A549 (cell line): ENCODE results near the gene PRKCSH. TPM values are rescaled to one million over a fixed set of nuclear protein-coding genes. Genes with fewer than 3 reads are reported as not detected.
A peak's percentile ranks its signal among the peaks of the same experiment; 100 is the strongest.

Experiments used
- ATAC-seq, 2 experiments: fragments of 200-7000 bp in 1 of 2; fragments of >200 bp in 1 of 2; cut with Nextera tagmentation in 1 of 2; cut with Tn5 transposase in 1 of 2; 3 replicates each; pipeline versions ENCODE4 v1.8.0 to v1.9.1; 2018 to 2020; ENCODE audit warnings: mild to moderate bottlenecking in 1 of 2, moderate library complexity in 1 of 2
- CTCF ChIA-PET: fragments of 300-600 bp; sonication (Branson Sonifier 250); formaldehyde crosslinking; extraction: SDS; loops from one replicate; lab custom pipeline; 2021; ENCODE audit warnings: antibody characterized with exemption, inconsistent platforms; lab: Yijun Ruan, JAX
- POLR2A ChIA-PET: fragments of 350-600 bp; formaldehyde crosslinking; extraction: SDS; loops from one replicate; lab custom pipeline; 2021; ENCODE audit warnings: antibody characterized with exemption, inconsistent platforms; lab: Yijun Ruan, JAX
- DNase-seq, 2 experiments: peaks; one replicate each; pipeline versions ENCODE4 v3.0.0 to v3.0.0-alpha.2; 2011 to 2016; ENCODE audit warnings: low read depth in 1 of 2, low spot score in 1 of 2
- FAIRE-seq: peaks from 2 replicates; lab custom pipeline; 2011; peaks lifted over from hg19 to GRCh38; lab: Jason Lieb, UNC
- H3K27ac ChIP-seq, 2 experiments: fragments of >200 bp; sonication (Bioruptor Twin); formaldehyde crosslinking; 3 replicates each; pipeline ENCODE4 v1.5.1; 2016 to 2017
- H3K4me1 ChIP-seq: fragments of >200 bp; sonication (Bioruptor Twin); formaldehyde crosslinking; 3 replicates; pipeline ENCODE4 v1.6.1; 2016
- H3K4me2 ChIP-seq: fragments of >200 bp; sonication (Bioruptor Twin); formaldehyde crosslinking; 3 replicates; pipeline ENCODE4 v1.6.1; 2016
- H3K4me3 ChIP-seq: fragments of >200 bp; sonication (Bioruptor Twin); formaldehyde crosslinking; 3 replicates; pipeline ENCODE4 v1.5.1; 2016
- H3K9me3 ChIP-seq: fragments of >200 bp; sonication (Bioruptor Twin); formaldehyde crosslinking; 3 replicates; pipeline ENCODE4 v1.6.1; 2016
- ATOH8 ChIP-seq: fragments of 250-450 bp; sonication (Bioruptor Pico); IDR thresholded peaks from 2 replicates; pipeline ENCODE4 v1.5.0; 2020; ENCODE audit warnings: low read depth, mild to moderate bottlenecking, moderate library complexity
- BCL3 ChIP-seq: fragments of >200 bp; sonication (Bioruptor Twin); formaldehyde crosslinking; IDR thresholded peaks from 3 replicates; pipeline ENCODE4 v1.6.1; 2016
- CBX2 ChIP-seq: fragments of 200-600 bp; sonication (generic); IDR thresholded peaks from 2 replicates; pipeline ENCODE4 v1.6.1; 2016; ENCODE audit warnings: low read depth, mild to moderate bottlenecking, borderline replicate concordance
- CBX8 ChIP-seq: fragments of 200-600 bp; sonication (generic); IDR thresholded peaks from 2 replicates; pipeline ENCODE4 v1.6.1; 2016
- CEBPB ChIP-seq, 2 experiments: fragments of >200 bp in 1 of 2; sonication (Bioruptor Twin) in 1 of 2; formaldehyde crosslinking in 1 of 2; IDR thresholded peaks; 2 replicates each; pipeline ENCODE4 v1.6.1; 2012 to 2016
- CHD2 ChIP-seq: fragments of 150-350 bp; IDR thresholded peaks from 2 replicates; pipeline ENCODE4 v1.6.1; 2014; ENCODE audit warnings: low read length; ENCODE audit not compliant: partially characterized antibody
- CTCF ChIP-seq: fragments of >200 bp; sonication (Bioruptor Twin); formaldehyde crosslinking; IDR thresholded peaks from 3 replicates; pipeline ENCODE4 v1.5.1; 2016
- EHF ChIP-seq: fragments of 250-450 bp; sonication (Bioruptor Pico); IDR thresholded peaks from 2 replicates; pipeline ENCODE4 v1.5.0; 2020; ENCODE audit warnings: mild to moderate bottlenecking
- EHMT2 ChIP-seq: fragments of 200-600 bp; sonication (generic); IDR thresholded peaks from 2 replicates; pipeline ENCODE4 v1.6.1; 2016; ENCODE audit warnings: antibody characterized with exemption, low read depth, mild to moderate bottlenecking, moderate library complexity
- GATA3 ChIP-seq: IDR thresholded peaks from 2 replicates; pipeline ENCODE4 v1.6.1; 2012; ENCODE audit warnings: borderline replicate concordance
- HDAC2 ChIP-seq: fragments of 200-600 bp; sonication (generic); IDR thresholded peaks from 2 replicates; pipeline ENCODE4 v1.6.1; 2016
- HMGXB4 ChIP-seq: fragments of 250-450 bp; sonication (Bioruptor Pico); IDR thresholded peaks from 2 replicates; pipeline ENCODE4 v1.5.0; 2021; ENCODE audit warnings: mild to moderate bottlenecking, moderate library complexity, borderline replicate concordance
- HOXB5 ChIP-seq: fragments of 250-450 bp; sonication (Bioruptor Pico); IDR thresholded peaks from 2 replicates; pipeline ENCODE4 v1.5.0; 2020; ENCODE audit warnings: mild to moderate bottlenecking, moderate library complexity
- MAFK ChIP-seq: fragments of 450-650 bp; IDR thresholded peaks from 2 replicates; pipeline ENCODE4 v1.6.1; 2014; ENCODE audit not compliant: partially characterized antibody
- MYC ChIP-seq: IDR thresholded peaks from 2 replicates; pipeline ENCODE4 v1.6.1; 2012; ENCODE audit warnings: mild to moderate bottlenecking, inconsistent platforms, low read length, improper control_type of control experiment, borderline replicate concordance
- PHF8 ChIP-seq: fragments of 200-600 bp; sonication (generic); IDR thresholded peaks from 2 replicates; pipeline ENCODE4 v1.6.1; 2016; ENCODE audit warnings: low read depth, mild to moderate bottlenecking, antibody characterized with exemption, moderate library complexity, borderline replicate concordance
- POLR2A ChIP-seq: IDR thresholded peaks from 2 replicates; pipeline ENCODE4 v1.6.1; 2012; ENCODE audit warnings: mild to moderate bottlenecking, low read length
- RARB ChIP-seq: fragments of 250-450 bp; sonication (Bioruptor Pico); IDR thresholded peaks from 2 replicates; pipeline ENCODE4 v1.8.0; 2021; ENCODE audit warnings: mild to moderate bottlenecking, moderate library complexity
- SMC3 ChIP-seq: fragments of >200 bp; sonication (Bioruptor Twin); formaldehyde crosslinking; IDR thresholded peaks from 3 replicates; pipeline ENCODE4 v1.6.1; 2018; ENCODE audit warnings: inconsistent platforms
- TP53 ChIP-seq: fragments of 250-450 bp; sonication (Bioruptor Pico); IDR thresholded peaks from 2 replicates; pipeline ENCODE4 v1.5.0; 2021; ENCODE audit warnings: mild to moderate bottlenecking, moderate library complexity
- ZSCAN20 ChIP-seq: fragments of 250-450 bp; sonication (Bioruptor Pico); IDR thresholded peaks from 2 replicates; pipeline ENCODE4 v1.8.0; 2022; ENCODE audit warnings: mild to moderate bottlenecking, moderate library complexity
- WGBS: methylation state at CpG from one replicate; pipeline ENCODE4 v1.1.6; 2017; ENCODE audit errors: missing lambda C conversion rate; 5-methylcytosine and 5-hydroxymethylcytosine counted together
- polyA plus RNA-seq, 4 experiments: library from polyadenylated mRNA; depleted of rRNA in 3 of 4; stranded (reverse); fragments of >200 nt; fragmentation: RNase III in 1 of 4; extraction: RNeasy Plus Mini Kit Qiagen cat#74134 plus additional on column Dnase treatment in 1 of 4; gene quantifications; 2 replicates in 3 of 4; 3 replicates in 1 of 4; pipeline ENCODE4 v1.2.3, GENCODE V29; 2011 to 2017

The PRKCSH gene
- polyA plus RNA-seq, 2 of the 4 experiments (the other 2 are of a cell fraction) = 75.0 to 215 TPM

GRCh38 chr19:11457115-11457514 is 21.7 kb downstream of the PRKCSH start:
- WGBS = 87% methylated on average over 3 of the region's 18 CpGs
- CTCF ChIA-PET = interaction anchor here (1.0 to 1.4 kb wide), 3 partner anchors 14 to 213 kb away, joined by 3 to 4 read pairs (median 3); no protein-coding TSS in a partner anchor
- FAIRE-seq = no peak
- Histone ChIP-seq H3K4me2 (no peak overlapping the region), H3K27ac (no peak overlapping the region), H3K9me3 (no peaks in the 10 kb centered on the region), H3K4me1 (no peaks in the 10 kb centered on the region), H3K4me3 (no peak overlapping the region)
- ATAC-seq = peak in 1 of 2 experiments; percentile 24; a peak in 1 of 6 replicates
- POLR2A ChIA-PET = no interaction called here
- DNase-seq = no peak
- TF ChIP-seq EHMT2 (no peak), BCL3 (no peak), RARB (CRISPR knock-in tag) (no peak), CBX2 (no peak), EHF (CRISPR knock-in tag) (no peak), SMC3 (no peak), CTCF (no peak), MAFK (no peak)
- TF ChIP-seq, all 56 proteins: peak for 0

GRCh38 chr19:11457831-11458230 is 22.4 kb downstream of the PRKCSH start:
- POLR2A ChIA-PET = no interaction called here
- Histone ChIP-seq H3K4me3 (no peak overlapping the region), H3K4me2 (no peak overlapping the region), H3K27ac (no peak overlapping the region), H3K9me3 (no peaks in the 10 kb centered on the region), H3K4me1 (no peaks in the 10 kb centered on the region)
- no peak for DNase-seq
- ATAC-seq = no peak
- no peak for FAIRE-seq
- WGBS = 73% methylated on average over 10 of the region's 20 CpGs
- CTCF ChIA-PET = interaction anchor here (1.0 to 1.6 kb wide), 4 partner anchors 8 to 214 kb away, joined by 3 to 6 read pairs (median 4); no protein-coding TSS in a partner anchor
- TF ChIP-seq PHF8 (no peak), EHMT2 (no peak), ATOH8 (CRISPR knock-in tag) (no peak), ZSCAN20 (CRISPR knock-in tag) (no peak), EHF (CRISPR knock-in tag) (no peak), RARB (CRISPR knock-in tag) (no peak), GATA3 (no peak), MYC (no peak), POLR2A (no peak), CEBPB (IDR thresholded peaks at IDR 0.05) (no peak), TP53 (CRISPR knock-in tag) (no peak), CBX8 (no peak), HOXB5 (CRISPR knock-in tag) (no peak), HDAC2 (no peak), CTCF (no peak), HMGXB4 (CRISPR knock-in tag) (no peak), CHD2 (no peak)
